ENCODE results near the gene UBE2D4. TPM values are rescaled to one million over a fixed set of nuclear protein-coding genes. Genes with fewer than 3 reads are reported as not detected.
"Not testable (repeated sequence)": the region's sequence is repeated elsewhere in the genome, so short reads cannot be mapped to it uniquely, and the experiment has no call there.

Gene UBE2D4
- total RNA-seq, 2 donors from 2014 or later, result 6.7 to 9.0 TPM

- H3K27ac Mint-ChIP-seq, result not testable (repeated sequence)
- H3K4me3 Mint-ChIP-seq, result peak overlapping the region in 1 of 2 donors; percentile 41
Measured at GRCh38 chr7:43985904-43986864, 59.9 kb downstream of the UBE2D4 start.

GRCh38 chr7:43987476-43987875 is 61.2 kb downstream of the UBE2D4 start:
- H3K27ac Mint-ChIP-seq; DNase-seq; H3K9me3 Mint-ChIP-seq; H3K36me3 Mint-ChIP-seq (ENCODE audit: insufficient read depth in 2 of 2); H3K27me3 Mint-ChIP-seq (ENCODE audit: low read depth); ATAC-seq (replicated peaks in 1 of 2); H3K4me3 Mint-ChIP-seq; H3K4me1 Mint-ChIP-seq (ENCODE audit: low read depth): not testable (repeated sequence)

More at GRCh38 chr7:43985904-43986864, 59.9 kb downstream of the UBE2D4 start:
- not testable (repeated sequence) for H3K4me1 Mint-ChIP-seq (ENCODE audit: low read depth); H3K36me3 Mint-ChIP-seq (ENCODE audit: insufficient read depth in 2 of 2); H3K27me3 Mint-ChIP-seq (ENCODE audit: low read depth); H3K9me3 Mint-ChIP-seq
- ATAC-seq (replicated peaks in 1 of 2) (peak; percentile 87 to 94), DNase-seq (peak; percentile 84 to 95)

GRCh38 chr7:43990011-43990585 is 63.9 kb downstream of the UBE2D4 start:
- not testable (repeated sequence) for DNase-seq; H3K27me3 Mint-ChIP-seq (ENCODE audit: low read depth); H3K4me1 Mint-ChIP-seq (ENCODE audit: low read depth); H3K27ac Mint-ChIP-seq; H3K9me3 Mint-ChIP-seq; H3K4me3 Mint-ChIP-seq; H3K36me3 Mint-ChIP-seq (ENCODE audit: insufficient read depth in 2 of 2); ATAC-seq (replicated peaks in 1 of 2)

- not testable (repeated sequence) for DNase-seq; H3K36me3 Mint-ChIP-seq (ENCODE audit: insufficient read depth in 2 of 2); H3K4me3 Mint-ChIP-seq; H3K9me3 Mint-ChIP-seq; H3K4me1 Mint-ChIP-seq (ENCODE audit: low read depth); ATAC-seq (replicated peaks in 1 of 2); H3K27ac Mint-ChIP-seq; H3K27me3 Mint-ChIP-seq (ENCODE audit: low read depth)
Measured at GRCh38 chr7:43990829-43991228, 64.6 kb downstream of the UBE2D4 start.

GRCh38 chr7:43992896-43993295 is 66.7 kb downstream of the UBE2D4 start:
- H3K36me3 Mint-ChIP-seq (ENCODE audit: insufficient read depth in 2 of 2); H3K4me3 Mint-ChIP-seq; H3K27me3 Mint-ChIP-seq (ENCODE audit: low read depth); H3K4me1 Mint-ChIP-seq (ENCODE audit: low read depth); H3K27ac Mint-ChIP-seq; H3K9me3 Mint-ChIP-seq: not testable (repeated sequence)
- peak; percentile 60 to 76 for ATAC-seq (replicated peaks in 1 of 2)
- peak in 1 of 2 donors; percentile 19 for DNase-seq

- not testable (repeated sequence) for ATAC-seq (replicated peaks in 1 of 2); H3K36me3 Mint-ChIP-seq (ENCODE audit: insufficient read depth in 2 of 2); DNase-seq; H3K27ac Mint-ChIP-seq; H3K4me3 Mint-ChIP-seq; H3K27me3 Mint-ChIP-seq (ENCODE audit: low read depth); H3K9me3 Mint-ChIP-seq; H3K4me1 Mint-ChIP-seq (ENCODE audit: low read depth)
Measured at GRCh38 chr7:43994681-43995080, 68.4 kb downstream of the UBE2D4 start.

- H3K9me3 Mint-ChIP-seq; ATAC-seq (replicated peaks in 1 of 2); H3K36me3 Mint-ChIP-seq (ENCODE audit: insufficient read depth in 2 of 2); H3K27me3 Mint-ChIP-seq (ENCODE audit: low read depth); H3K27ac Mint-ChIP-seq; H3K4me3 Mint-ChIP-seq; DNase-seq; H3K4me1 Mint-ChIP-seq (ENCODE audit: low read depth): not testable (repeated sequence)
Measured at GRCh38 chr7:43997532-43997931, 71.3 kb downstream of the UBE2D4 start, which contains the start of gene SPDYE1. SPDYE1 (plus strand) TSS chr7:43997897; CDS start chr7:43999950, 2,053 bp downstream.

Other genes with a start within 250 kb of the UBE2D4 start
- gene COA1, start 196.9 kb upstream of the UBE2D4 start, total RNA-seq, result 100 to 1,000 TPM in 1 of 2 donors, 10 to 100 TPM in 1; 85.4 to 106 TPM
- gene BLVRA, start 167.8 kb upstream of the UBE2D4 start, total RNA-seq, result 10 to 100 TPM; 29.8 to 36.1 TPM
- 100 to 1,000 TPM in 1 of 2 donors, 10 to 100 TPM in 1; 82.7 to 100 TPM for gene MRPS24, start 56.9 kb upstream of the UBE2D4 start, total RNA-seq
- gene URGCP, start 19.8 kb upstream of the UBE2D4 start, total RNA-seq, result 10 to 100 TPM; 34.4 to 36.8 TPM
- not detected for gene SPDYE1, start 71.5 kb downstream of the UBE2D4 start, total RNA-seq
- 10 to 100 TPM; 57.8 to 58.8 TPM for gene DBNL, start 118.3 kb downstream of the UBE2D4 start, total RNA-seq
- 1 to 10 TPM; 1.2 to 1.7 TPM for gene PGAM2, start 139.1 kb downstream of the UBE2D4 start, total RNA-seq
- gene POLM, start 156.1 kb downstream of the UBE2D4 start, total RNA-seq, result 10 to 100 TPM; 40.2 to 46.0 TPM
- 10 to 100 TPM; 18.1 to 18.4 TPM for gene AEBP1, start 177.9 kb downstream of the UBE2D4 start, total RNA-seq
- 100 to 1,000 TPM; 101 to 138 TPM for gene POLD2, start 197.1 kb downstream of the UBE2D4 start, total RNA-seq
- gene MYL7, start 214.9 kb downstream of the UBE2D4 start, total RNA-seq, result not detected